SK-N-MC (cell line): ENCODE results near the gene IVL.

Experiments used
- DNase-seq: peaks from one replicate; pipeline ENCODE4 v3.0.0-alpha.2; 2011; ENCODE audit warnings: low read depth, low spot score
- H3K27ac ChIP-seq: fragments of 200-600 bp; sonication (generic); 2 replicates; pipeline ENCODE4 v1.5.1; 2016; ENCODE audit warnings: mixed run types
- H3K36me3 ChIP-seq: fragments of 200-600 bp; sonication (generic); 2 replicates; pipeline ENCODE4 v1.6.1; 2017; ENCODE audit warnings: antibody characterized with exemption, low read length, mixed read lengths; ENCODE audit not compliant: insufficient read depth
- H3K4me3 ChIP-seq: fragments of 200-600 bp; sonication (generic); 2 replicates; pipeline ENCODE4 v1.5.1; 2016
- H3K9ac ChIP-seq: fragments of 200-600 bp; sonication (generic); 2 replicates; pipeline ENCODE4 v1.8.0; 2017; ENCODE audit warnings: mixed run types, mixed read lengths; ENCODE audit not compliant: insufficient read length
- H3K9me3 ChIP-seq: fragments of 200-600 bp; sonication (generic); 2 replicates; pipeline ENCODE4 v1.6.1; 2017; ENCODE audit warnings: low read depth, mild to moderate bottlenecking, antibody characterized with exemption, low read length, moderate library complexity, mixed read lengths
- EZH2 ChIP-seq: fragments of 200-600 bp; sonication (generic); IDR thresholded peaks from one replicate; pipeline ENCODE4 v1.6.1; 2017; ENCODE audit warnings: antibody characterized with exemption
- FOXP2 ChIP-seq: optimal IDR thresholded peaks from 2 replicates; pipeline ENCODE3; 2011; ENCODE audit warnings: mild to moderate bottlenecking, moderate library complexity; ENCODE audit not compliant: insufficient read depth; ENCODE audit errors: extremely low read length, control extremely low read depth
- POLR2AphosphoS5 ChIP-seq: IDR thresholded peaks from 2 replicates; pipeline ENCODE4 v1.6.1; 2012; ENCODE audit warnings: mild to moderate bottlenecking, low read depth, low read length, borderline replicate concordance

The IVL gene

DNA sequence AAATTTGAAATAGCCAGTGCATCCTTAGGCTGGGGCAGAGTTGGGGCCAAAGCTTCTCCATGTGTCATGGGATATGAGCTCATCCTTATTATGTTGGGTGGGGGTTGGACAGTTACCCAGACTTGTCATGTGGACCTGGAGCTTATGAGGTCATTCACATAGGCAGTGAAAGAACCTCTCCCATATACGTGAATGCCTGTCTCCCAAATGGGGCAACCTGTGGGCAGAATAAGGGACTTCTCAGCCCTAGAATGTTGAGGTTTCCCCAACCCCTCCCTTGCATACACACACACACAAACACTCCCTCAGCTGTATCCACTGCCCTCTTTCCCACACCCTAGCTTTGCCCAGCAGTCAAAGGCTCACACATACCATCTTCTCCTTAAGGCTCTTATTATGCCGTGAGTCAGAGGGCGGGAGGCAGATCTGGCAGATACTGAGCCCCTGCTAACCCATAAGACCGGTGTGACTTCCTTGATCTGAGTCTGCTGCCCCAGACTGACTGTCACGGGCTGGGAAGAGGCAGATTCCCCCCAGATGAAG is 2.3 kb upstream of the IVL start:
- H3K36me3 ChIP-seq: no peaks in the 10 kb centered on the region
- no peak overlapping the region for H3K9ac ChIP-seq
- no peak for DNase-seq
- no peaks in the 10 kb centered on the region for H3K9me3 ChIP-seq
- TF ChIP-seq FOXP2 (no peak), EZH2 (no peak), POLR2AphosphoS5 (no peak)
- H3K4me3 ChIP-seq: no peak overlapping the region
- no peak overlapping the region for H3K27ac ChIP-seq

DNA sequence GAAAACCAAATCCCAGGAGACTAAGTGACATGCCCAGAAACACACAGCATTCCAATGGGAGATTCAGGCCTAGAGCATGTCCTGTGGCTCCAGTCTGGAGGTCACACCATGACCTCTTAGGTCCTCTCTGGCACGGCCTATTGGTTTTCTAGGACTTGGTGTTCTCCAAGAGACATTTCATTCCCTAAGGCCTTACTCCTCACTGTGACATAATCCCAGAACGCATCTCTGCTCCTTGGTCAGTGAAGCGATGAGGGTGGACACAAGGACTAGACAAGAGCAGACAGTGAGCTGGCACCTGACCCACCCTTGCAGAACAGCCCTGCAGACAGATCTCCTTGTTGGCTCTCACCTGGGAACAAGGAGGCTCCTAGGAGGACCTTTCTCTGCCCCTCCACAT is 860 bp downstream of the IVL start:
- TF ChIP-seq EZH2 (no peak), FOXP2 (no peak), POLR2AphosphoS5 (no peak)
- H3K36me3 ChIP-seq: no peaks in the 10 kb centered on the region
- H3K4me3 ChIP-seq: no peak overlapping the region
- no peak overlapping the region for H3K27ac ChIP-seq
- no peak overlapping the region for H3K9ac ChIP-seq
- no peak for DNase-seq
- no peaks in the 10 kb centered on the region for H3K9me3 ChIP-seq

DNA sequence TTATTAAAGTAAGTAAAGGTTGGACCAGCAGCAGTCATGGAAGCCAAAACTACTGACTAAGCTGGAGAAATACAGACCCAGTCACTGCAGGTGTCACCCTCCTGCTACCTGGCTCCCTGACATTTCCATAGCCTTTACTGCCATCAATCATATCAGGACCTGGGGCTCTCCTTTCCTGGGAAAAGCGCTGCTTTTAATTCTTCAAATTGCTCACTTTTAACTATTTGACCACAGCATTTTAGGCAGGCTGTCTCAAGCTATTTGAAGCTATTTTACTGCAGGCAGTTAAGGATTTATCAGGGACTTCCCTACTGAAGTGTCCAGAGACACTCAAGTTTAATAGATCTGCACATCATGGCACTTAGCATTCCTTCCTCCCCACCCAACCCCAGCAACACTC is 4.1 kb downstream of the IVL start:
- Histone ChIP-seq H3K36me3 (no peaks in the 10 kb centered on the region), H3K9ac (no peak overlapping the region), H3K27ac (no peak overlapping the region), H3K4me3 (no peak overlapping the region), H3K9me3 (no peaks in the 10 kb centered on the region)
- TF ChIP-seq POLR2AphosphoS5: no peak
- TF ChIP-seq FOXP2: no peak
- TF ChIP-seq EZH2: no peak
- DNase-seq: no peak

DNA sequence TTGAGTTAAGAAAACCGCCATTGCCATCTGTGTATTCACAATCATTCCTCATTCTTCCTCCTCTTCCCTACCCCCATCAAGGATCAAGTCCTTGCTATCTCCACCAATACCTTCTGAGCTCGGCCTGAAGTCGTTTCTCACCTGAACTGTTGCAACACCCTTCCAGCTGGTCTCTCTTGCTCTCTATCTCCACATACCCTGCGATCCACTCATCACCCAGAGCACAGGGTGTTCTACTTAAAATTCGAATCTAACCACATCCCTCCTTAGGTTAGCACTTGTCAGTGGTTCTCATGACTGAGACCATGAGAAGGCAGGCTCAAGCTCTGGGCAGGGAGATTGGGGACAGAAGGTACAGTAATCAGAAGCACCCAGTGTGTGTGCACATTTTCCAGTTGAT is 4.6 kb downstream of the IVL start:
- Histone ChIP-seq H3K36me3 (no peaks in the 10 kb centered on the region), H3K9me3 (no peaks in the 10 kb centered on the region), H3K4me3 (no peak overlapping the region), H3K9ac (no peak overlapping the region), H3K27ac (no peak overlapping the region)
- TF ChIP-seq POLR2AphosphoS5 (no peak), FOXP2 (no peak), EZH2 (no peak)
- DNase-seq: no peak

DNA sequence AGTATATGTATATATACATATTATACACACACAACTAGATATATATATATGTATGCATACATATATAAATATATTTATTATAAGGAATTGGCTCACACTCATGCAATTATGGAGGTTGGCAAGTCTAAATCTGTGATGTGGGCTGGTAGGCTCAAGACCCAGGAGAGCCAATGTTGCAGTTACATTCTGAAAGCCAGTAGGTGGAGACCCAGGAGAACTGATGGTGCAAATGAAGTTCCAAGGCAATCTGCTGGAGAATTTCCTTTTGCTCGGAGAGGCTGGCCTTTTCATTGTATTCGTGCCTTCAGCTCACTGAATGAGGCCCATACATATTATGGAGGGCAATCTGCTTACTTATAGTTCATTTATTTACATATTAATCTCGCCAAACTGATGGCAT is 9.4 kb downstream of the IVL start:
- TF ChIP-seq EZH2: no peak
- no peak for TF ChIP-seq FOXP2
- no peak for TF ChIP-seq POLR2AphosphoS5
- H3K36me3 ChIP-seq: no peaks in the 10 kb centered on the region
- H3K9me3 ChIP-seq: no peaks in the 10 kb centered on the region
- no peak for DNase-seq
- no peak overlapping the region for H3K4me3 ChIP-seq
- no peak overlapping the region for H3K27ac ChIP-seq
- no peak overlapping the region for H3K9ac ChIP-seq

DNA sequence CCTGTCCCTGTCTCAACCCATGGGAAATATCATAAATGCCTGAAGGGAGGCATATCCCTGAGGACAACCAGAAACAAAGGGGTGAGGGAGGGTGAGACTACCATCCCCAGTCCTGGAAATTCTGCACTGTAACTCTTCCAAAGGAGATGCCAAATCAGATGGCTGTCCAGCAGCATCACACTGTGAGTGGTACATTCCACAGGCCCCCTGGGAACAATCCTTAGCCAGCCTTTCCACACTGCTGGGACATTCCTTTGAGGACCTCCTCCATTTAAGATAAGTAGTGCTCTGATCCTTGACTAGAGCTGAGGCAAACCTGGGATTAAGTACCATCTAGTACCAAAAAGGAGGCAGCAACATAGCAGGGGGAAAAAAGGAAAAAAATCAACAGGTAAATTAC is 10.7 kb downstream of the IVL start:
- TF ChIP-seq FOXP2: no peak
- no peak for TF ChIP-seq POLR2AphosphoS5
- no peak for TF ChIP-seq EZH2

DNA sequence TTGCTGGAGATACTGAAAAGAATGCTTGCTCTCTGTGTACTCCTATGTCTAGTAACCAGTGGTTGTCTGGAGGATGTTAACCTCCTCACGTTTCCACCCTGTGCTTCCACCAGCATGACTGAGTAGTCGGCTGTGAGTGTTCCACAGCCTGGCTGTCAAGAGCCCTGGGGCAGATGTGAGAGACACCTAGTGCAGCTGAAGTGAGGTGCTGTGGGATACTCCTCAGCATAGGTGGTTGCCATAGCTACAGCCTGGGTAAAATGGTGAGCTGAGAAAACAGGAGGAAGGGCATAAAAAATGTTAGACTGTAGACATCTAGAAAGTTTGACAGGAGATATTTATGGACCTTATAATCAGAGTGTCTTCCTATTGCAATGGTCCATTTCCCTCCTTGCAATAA is 15.8 kb downstream of the IVL start:
- H3K9ac ChIP-seq: no peak overlapping the region
- TF ChIP-seq FOXP2 (no peak), EZH2 (no peak), POLR2AphosphoS5 (no peak)
- no peaks in the 10 kb centered on the region for H3K36me3 ChIP-seq
- no peak overlapping the region for H3K4me3 ChIP-seq
- no peak overlapping the region for H3K27ac ChIP-seq
- no peak for DNase-seq
- no peaks in the 10 kb centered on the region for H3K9me3 ChIP-seq

More for the DNA sequence above, 10.7 kb downstream of the IVL start:
- H3K9me3 ChIP-seq: no peaks in the 10 kb centered on the region
- DNase-seq: no peak
- H3K9ac ChIP-seq: no peak overlapping the region
- no peak overlapping the region for H3K27ac ChIP-seq
- H3K36me3 ChIP-seq: no peaks in the 10 kb centered on the region
- H3K4me3 ChIP-seq: no peak overlapping the region

DNA sequence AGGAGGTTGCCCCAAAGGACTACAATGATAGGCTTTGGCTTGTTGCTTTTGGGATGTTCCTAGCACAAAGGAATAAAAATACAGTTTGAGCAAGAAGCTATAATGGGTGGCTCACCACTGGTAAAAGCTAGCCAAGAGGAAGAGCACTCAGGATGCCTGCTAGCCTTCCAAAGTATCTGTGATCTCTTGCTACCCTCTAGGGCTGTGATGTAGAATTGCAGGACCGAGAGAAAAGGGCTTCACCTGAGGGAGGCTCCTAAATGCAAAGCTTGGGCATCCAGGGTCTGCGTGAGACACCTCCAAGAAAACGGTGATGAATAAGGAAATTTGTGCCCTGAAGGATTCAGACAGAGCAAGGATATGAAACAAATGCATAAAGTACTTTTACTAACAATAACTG is 17.7 kb downstream of the IVL start:
- no peak for DNase-seq

DNA sequence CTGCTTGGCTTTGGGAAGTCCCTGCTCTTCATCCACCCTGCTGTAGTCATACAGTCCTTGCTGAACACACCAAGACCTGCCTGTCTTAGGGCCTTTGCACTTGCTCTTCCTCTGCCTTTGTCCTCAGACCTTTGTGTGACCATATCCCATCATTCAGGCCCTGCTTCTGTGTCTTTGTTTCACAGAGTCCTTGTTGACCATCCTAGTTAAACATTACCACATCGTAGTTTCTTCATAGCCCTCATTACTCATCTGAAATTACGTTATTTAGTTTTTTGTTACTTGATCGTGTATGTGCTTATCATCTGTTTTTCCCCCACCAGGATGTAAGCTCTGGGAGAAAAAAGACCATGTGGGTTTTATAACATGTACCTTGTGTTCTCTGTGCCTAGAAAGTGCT is 20.3 kb downstream of the IVL start:
- no peaks in the 10 kb centered on the region for H3K9me3 ChIP-seq
- no peak overlapping the region for H3K9ac ChIP-seq
- H3K27ac ChIP-seq: no peak overlapping the region
- no peaks in the 10 kb centered on the region for H3K36me3 ChIP-seq
- no peak overlapping the region for H3K4me3 ChIP-seq
- TF ChIP-seq POLR2AphosphoS5: no peak
- no peak for DNase-seq

More for the DNA sequence above, 17.7 kb downstream of the IVL start:
- Histone ChIP-seq H3K4me3 (no peak overlapping the region), H3K9me3 (no peaks in the 10 kb centered on the region), H3K36me3 (no peaks in the 10 kb centered on the region), H3K27ac (no peak overlapping the region), H3K9ac (no peak overlapping the region)
- TF ChIP-seq POLR2AphosphoS5 (no peak), FOXP2 (no peak), EZH2 (no peak)
